ENCODE measurements around the gene SMPDL3A.

Gene SMPDL3A

DNA sequence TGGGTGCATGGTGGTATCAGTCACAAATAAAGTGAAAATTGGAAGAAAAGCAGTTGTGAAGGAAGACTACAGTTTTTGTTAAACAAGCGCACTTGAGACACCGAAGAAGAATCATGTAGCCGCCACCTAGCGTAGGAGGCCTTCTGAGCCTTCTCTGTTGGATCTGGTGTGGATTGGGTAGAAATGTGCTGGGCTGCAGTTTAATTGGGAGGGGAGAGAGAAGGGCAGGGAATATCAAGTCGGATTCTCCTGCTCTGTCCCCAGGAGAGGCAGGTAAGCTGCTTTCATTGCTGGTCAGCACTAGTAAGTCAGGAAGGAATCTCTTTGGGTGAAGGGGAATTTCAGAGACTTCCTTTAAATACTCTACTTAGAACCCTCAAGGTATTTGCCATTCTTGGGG lies 10.8 kb upstream of the SMPDL3A start:
- no peak for DNase-seq

DNA sequence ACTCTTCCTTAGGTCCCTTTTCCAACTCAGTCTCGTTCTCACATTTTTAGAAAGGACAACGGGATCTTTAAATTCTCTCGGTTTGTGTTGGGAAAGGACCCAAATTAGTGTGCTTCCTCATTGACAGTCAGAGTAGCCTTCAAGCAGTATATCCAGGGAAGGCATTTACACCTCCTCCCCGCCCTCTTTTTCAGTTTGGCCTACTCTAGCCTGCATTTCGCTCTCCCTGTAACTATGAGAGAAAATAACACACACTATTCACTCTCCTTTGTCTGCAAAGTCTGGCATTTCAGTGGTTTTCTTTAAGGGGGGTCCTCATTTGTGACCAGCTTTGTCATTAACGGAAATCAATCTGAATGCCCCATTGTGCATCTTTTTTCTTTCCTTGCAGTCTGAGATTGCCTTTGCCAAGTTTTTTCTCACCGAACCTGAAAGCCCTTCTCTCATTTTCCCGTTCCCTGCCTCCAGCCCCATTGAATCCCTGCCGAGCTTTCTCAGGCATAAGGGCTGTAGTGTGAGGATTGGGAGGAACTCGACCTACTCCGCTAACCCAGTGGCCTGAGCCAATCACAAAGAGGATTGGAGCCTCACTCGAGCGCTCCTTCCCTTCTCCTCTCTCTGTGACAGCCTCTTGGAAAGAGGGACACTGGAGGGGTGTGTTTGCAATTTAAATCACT lies 9.9 kb upstream of the SMPDL3A start:
- DNase-seq: no peak

DNA sequence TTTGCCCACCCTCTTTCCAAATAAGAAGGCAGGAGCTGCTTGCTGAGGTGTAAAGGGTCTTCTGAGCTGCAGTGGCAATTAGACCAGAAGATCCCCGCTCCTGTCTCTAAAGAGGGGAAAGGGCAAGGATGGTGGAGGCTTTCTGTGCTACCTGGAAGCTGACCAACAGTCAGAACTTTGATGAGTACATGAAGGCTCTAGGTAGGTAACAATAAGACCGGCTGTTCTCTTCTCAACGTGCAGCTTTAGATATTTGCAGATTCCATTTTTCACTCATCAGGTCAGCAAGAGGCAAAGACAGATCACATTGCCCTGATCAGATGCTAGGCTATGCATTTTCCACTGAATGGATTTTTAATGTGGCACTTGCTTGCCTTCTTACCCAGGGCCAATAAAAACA lies 9.4 kb upstream of the SMPDL3A start, which contains the start of gene FABP7:
FABP7 (plus strand) TSS at position 50 of the 400 bp plus-strand sequence; CDS start at position 129, 79 bp downstream.
- DNase-seq: no peak

DNA sequence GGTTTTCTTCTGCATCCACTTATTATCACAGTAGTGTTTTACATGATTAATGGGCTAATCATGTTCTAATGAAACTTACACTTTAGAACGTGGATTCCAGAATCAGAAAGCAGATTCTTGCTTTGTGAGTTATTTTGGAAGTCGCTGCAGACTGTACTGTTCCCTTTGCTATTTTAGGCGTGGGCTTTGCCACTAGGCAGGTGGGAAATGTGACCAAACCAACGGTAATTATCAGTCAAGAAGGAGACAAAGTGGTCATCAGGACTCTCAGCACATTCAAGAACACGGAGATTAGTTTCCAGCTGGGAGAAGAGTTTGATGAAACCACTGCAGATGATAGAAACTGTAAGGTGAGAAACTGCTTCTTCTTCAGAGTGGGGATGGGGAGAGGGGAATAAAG lies 8.9 kb upstream of the SMPDL3A start:
- DNase-seq: no peak

DNA sequence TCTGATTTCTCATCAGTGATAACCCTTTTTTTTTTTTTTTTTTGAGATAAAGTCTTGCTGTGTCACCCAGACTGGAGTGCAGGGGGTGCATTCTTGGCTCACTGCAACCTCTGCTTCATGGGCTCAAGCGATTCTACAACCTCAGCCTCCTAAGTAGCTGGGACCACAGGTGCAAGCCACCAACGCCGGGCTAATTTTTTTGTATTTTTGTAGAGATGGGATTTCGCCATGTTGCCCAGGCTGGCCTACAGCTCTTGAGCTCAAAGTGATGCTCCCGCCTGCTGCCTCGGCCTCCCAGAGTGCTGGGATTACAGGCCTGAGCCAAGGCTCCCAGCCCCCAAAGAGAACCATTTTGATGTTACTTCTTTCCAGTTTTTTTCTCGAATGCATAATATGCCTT lies 7.3 kb upstream of the SMPDL3A start:
- no peak for DNase-seq

DNA sequence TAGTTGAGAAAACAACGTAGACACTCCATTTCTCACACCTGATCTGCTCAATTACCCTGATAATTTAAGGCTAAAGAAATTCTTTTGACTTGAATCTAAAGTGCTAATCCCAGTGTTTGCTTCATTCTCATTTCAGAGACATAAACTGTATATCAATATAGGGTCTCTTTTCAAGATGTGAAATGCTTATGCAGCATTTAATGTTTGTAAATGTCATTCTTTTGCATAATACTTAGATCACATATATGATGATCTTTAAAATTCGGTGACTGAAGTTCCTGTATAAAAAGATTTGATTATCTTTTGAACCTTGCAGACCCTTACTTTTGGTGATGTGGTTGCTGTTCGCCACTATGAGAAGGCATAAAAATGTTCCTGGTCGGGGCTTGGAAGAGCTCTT lies 5.7 kb upstream of the SMPDL3A start:
- no peak for DNase-seq

DNA sequence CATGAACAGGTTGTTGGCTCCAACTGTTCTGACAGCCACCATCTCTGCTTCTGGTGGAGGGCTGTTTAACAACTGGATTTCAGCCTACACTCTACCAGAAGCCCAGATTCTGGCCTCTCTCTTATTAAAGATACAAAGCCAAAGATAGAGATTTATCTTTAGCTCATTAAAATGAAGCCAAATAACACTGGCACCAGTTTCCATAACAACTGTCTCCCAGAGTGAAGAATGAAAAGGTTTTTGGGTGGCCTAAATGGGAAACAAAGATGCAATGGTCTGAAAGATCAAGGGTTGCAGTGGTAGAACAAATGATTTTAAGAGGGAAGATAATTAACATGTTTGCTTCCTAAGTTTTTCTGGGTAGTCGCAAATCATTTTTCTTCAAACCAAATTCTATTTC lies 3.2 kb upstream of the SMPDL3A start:
- DNase-seq: no peak

DNA sequence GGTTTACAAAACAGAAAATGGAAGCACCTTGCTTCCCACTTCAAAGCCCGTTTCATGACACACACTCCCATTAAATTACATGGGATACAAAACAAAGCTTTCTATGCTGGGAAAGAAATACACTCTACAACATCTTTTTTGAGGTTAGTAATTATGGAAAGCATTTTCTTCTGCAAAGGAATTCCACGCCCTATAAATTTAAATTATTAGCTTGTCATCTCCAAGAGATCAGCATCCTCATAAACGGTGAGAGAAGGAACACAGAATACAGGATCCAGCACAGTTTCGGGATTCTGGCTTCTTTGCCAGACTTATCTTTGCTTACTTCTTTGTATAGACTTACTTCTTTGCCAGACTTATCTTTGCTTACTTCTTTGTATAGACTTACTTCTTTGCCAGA lies 1.3 kb upstream of the SMPDL3A start:
- DNase-seq: no peak

DNA sequence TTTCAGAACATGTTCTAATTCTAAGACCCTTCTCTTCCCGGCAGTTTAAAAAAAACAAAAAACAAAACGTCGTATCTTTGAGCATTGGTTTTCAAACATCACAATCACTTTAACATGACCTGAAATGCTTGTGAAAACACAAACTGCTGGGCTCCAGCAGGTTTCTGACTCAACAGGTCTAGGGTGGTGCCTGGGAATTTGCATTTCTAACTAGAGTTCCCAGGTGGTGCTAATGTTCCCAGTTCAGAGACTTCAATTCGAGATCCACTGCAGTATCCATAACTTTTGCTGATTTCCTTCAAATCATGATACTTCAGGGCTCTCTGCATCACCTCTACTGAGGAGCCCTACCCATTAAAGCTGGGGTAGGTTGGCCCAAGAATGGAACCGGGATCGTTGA lies 850 bp upstream of the SMPDL3A start:
- no peak for DNase-seq

DNA sequence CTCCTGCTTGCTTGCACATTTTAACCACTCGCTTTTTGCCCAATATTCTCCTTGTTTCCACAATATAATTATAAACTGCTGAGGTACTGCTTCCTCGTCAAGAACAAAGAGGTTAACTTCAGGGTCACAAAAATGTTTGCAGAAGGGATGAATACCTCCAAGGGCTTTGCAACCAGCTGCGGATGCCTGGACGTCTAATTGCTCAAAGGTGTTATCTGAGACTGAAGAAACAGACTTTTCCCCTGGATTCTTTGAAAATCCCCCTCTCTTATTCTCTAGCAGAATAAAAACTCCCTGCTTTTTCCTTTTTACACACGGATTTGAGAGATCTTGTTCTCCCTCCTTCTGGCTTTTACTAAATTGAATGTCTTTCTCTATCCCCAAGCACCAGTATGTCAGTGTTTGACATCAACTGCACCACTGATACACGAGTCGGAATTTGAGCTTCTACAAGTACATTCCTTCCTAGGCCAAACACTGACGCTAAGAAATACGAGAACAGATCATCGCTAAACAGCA lies 336 bp upstream of the SMPDL3A start:
- DNase-seq: no peak

DNA sequence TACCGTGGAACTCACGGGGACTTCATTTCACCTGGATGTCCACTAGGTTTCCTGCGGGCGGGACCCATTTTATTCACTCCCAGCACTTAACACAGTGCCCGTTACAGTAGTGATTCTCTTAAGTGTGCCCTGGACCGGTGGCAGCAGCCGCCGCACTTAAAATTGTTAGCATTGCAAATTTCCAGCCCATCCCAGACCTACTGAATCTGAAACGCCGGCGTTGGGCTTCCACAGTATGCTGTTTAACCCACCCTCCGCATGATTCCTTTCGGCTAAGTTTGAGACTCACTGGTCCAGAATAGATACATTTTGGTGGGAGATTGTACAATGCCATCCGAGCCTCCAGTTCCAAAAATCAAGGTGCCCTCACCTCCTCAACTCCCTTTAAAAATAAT lies 967 bp downstream of the SMPDL3A start:
- DNase-seq: no peak

DNA sequence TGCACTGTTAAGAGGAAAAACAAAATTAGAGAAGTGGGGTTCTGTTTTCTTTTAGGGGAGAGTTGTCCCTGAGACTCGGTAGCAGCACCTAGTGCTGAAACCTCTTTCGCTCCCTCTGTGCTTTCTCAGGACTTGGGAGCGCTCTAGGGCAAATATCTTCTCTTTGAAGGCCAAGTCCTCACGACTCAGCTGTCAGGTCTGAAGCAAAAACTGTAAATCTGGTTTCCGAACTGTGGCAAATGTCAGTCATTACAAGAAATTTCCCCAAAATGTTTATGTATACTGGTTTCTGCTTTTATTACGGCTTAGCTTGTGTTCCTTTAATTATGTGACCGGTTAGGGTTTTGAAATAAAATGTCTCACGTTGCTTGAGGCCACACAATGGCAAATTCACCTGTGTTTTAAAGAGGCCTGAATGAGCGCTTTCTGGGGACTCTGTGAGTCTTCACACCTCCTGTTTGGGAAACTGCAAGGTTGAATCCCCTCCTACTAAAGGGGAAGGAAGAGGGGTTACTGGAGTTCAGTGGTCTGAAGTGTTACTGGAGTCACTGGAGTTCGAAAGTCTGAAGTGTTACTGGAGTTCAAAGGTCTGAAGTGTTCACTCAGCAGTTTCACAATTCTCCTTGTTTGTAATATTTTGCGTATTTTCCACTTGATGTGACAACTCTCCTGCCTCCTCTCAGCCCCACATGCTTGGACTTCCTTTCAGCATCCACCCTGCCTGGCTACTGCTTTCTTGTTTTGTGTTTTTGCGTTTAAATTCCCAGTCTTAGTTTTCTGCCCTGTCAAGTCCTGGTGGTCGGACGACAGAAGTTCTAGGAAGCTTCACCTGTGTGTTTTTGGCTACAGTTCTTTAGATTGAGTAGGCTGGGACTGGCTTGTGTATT lies 1.6 kb downstream of the SMPDL3A start:
- no peak for DNase-seq

DNA sequence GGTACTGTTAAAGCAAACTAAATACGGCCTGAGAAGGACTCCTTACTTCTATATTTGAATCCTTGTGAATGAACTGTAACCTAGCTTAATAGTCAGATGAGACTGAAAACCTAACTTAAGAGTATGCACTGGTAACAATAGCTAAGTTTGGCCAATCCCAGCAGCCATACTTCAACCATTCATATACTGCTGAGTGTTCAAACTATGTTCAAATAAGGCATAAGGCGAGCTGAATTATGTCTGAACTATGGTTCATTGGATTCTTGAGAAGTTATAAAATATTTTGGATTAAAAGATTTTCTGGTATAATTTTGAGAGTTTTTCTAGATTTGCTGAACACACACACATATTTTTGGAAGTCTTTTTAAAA lies 2.2 kb downstream of the SMPDL3A start:
- no peak for DNase-seq

DNA sequence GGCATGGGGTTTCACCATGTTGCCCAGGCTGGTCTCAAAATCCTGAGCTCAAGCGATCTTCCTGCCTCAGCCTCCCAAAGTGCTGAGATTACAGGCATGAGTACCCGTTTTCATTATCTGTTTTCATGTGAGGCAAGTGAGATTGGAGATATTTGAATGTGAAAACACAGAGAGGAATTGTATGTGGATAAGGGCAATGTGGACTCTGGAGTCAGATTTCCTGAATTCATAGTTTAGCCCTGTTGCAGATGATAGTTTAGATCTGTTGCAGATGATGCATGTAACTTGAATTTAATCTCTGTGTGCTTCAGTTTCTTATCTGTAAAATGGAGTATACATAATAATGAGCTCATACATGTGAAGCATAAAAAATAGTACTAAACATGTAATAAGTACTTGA lies 3.7 kb downstream of the SMPDL3A start:
- no peak for DNase-seq

DNA sequence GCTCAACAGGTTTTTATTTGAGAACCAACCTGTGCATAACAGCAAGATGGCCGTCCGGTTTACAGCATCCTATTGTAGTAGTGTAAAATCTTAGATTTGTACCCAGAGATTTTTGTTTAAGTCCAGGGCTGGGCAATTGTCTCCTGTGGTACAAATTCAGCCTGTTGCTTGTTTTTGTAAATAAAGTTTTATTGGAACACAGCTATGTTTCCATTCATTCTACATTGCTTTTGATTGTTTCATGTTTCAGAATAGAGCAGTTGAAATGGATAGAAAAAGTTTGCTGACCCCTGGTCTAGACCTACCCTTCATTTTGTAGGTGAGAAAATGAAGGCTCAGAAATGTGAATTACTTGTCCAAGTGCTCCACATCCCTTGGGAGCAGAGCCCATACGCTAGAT lies 8.5 kb downstream of the SMPDL3A start:
- no peak for DNase-seq

DNA sequence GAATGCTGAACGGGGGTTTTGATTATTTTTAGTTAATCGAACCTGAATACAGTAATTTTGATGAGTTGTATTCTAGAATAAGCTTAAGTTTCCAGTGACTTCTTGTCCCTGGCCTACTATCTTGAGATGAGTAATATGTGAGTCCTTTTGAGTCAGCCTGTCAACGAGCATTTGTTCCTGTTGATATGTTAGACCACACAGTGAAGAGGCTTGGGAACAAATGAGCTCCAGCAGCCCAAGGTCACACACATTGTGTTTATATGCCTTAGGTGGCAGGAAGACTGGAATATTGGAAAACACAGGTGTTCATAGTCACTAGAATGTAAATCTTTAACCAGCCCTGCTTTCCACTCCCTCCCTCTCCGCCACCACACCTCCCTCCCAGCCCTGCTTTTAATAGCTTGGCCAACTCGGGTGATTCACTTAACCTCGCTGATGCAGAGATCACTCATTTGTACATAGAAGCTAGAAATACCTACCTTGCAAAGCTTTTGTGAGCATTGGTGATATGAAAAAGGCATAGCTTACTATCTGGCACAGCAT lies 9.1 kb downstream of the SMPDL3A start:
- DNase-seq: no peak

DNA sequence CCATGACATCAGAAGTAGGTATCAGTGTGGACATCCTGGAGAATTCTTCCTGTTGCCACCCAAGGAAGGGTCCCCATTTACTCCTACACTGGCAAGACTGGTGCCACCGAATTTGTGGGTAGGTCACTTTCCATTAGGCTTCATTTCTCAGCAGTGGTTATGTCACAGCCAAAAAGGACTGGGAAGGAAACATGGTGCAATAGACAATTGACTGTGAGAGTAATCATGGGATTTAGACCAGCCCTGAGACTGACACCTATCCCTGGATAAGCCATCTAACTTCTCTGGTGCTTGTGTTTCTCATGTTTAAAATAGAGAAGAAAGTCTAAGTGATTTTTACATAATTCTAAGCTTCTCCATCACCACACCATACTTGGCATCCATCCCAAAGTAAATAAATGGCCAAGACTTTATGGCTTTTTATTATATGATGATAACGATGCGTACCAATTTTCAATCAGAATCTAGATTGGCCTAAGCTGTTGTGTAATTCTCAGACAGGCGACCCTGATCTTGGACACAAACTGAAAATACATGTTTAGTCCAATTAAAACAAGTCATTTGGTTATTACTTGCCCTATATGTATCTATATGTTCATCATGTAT lies 10.2 kb downstream of the SMPDL3A start:
- DNase-seq: no peak

DNA sequence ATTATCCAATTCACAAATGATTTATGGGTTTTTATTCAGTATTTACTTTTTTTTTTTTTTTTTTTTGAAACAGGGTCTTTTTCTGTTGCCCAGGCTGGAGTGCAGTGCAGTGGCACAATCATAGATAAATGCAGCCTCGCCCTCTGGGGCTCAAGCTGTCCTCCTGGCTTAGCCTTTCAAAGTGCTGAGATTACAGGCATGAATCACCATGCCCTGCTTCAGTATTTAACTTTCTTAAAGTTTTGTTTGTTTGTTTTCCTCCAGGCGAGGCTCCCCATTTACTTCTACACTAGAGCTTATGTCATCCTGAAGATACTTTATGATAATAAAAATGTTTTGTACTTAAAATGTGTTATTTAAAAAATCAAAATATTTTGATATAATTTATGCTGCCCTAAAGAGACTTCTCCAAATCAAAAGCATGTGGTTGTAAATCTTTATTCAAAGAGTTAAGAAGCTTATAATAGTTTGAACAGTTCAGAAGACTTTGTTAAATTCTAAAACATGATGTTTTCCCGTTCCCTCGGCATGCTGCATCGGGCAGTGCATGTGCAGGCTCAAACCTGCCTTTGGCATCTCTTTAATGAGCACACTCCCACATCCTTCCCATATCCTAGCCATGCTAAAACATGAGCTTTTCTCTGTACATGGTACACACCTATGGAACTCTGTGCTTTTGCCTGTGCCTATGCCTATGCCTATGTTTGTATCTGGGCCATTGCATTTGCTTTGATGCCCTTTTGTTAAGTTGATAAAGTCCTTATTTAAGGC lies 11.0 kb downstream of the SMPDL3A start:
- DNase-seq: no peak

DNA sequence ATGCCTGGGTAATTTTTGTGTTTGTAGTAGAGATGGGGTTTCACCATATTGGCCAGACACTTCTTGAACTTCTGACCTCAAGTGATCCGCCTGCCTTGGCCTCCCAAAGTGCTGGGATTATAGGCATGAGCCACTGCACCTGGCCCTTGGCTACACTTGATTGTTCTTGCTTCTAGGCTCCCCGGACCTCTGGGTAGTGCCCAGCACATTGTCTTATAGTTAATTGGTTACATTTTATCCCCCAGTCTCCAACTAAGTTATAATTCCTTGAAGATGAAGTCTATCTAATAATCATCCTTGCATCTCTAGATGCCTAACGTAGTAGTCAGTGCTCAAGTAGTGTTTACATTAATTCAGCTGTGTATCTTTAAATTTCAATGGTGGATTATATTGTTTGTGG lies 11.8 kb downstream of the SMPDL3A start:
- no peak for DNase-seq

DNA sequence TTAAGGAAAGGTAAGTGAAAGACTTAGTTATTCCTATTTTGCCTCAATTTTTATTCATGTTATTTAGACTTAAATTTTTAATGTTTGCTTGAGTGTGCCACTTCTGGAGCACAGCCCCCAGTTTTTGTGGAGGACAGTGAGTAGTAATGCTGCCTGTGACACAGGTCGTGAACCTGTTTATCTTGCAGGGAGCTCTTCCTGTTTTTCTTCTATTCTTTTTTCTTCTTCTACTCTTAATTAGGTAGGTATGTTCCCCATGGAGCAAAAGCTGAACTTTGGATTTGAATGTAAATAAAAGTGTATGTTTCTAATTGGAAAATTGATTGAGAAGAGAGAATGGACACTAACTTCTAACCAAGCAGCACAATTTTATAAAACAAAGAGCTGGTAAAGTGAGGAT lies 12.3 kb downstream of the SMPDL3A start:
- DNase-seq: no peak

DNA sequence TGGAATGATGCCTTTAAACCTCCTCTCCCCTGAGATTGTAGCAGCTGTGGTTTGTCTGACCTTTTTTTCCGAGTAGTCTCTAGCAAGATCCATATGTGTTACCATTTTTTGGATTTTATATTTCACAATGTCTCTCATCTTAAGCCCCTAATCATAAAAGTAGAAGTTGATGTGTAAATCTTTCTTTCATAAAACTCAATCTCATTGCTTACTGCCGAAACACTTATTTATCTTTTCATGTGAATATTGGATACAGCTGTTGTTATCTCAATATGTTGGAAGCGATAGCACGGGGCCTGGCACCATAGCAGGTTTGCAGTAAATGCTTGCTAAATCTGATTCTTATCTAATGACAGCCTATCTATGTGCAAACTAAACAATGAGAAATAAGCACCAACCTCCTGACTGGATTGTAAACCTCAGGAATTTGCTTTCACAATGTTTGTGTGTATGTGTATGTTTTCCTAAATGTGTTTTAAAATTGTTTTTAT lies 14.2 kb downstream of the SMPDL3A start:
- DNase-seq: no peak

DNA sequence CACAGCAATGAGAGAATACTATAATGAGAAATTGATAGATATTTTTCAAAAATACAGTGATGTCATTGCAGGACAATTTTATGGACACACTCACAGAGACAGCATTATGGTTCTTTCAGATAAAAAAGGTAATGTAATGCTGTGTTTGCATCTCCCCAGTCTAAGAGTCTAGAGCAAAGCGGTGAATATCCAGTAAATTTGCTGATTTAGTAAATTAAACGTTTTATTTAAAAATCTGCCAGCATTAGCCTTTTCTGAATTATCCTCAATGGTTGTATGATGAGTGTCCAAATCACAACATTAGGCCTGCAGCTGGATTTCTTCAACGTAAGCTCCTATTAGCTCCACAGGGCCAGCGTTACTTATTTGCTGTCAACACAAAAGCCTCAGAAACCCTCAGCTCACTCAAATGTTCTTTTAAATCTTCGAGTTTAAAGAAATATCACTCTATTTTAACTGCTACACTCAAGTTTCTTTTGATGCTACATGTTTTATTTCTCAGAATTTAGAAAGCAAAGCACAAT lies 16.0 kb downstream of the SMPDL3A start:
- no peak for DNase-seq
